NT2/D1 (cell line): ENCODE measurements around the gene USP28.

Experiments used
- SUZ12 ChIP-seq: IDR thresholded peaks from 2 replicates; pipeline ENCODE4 v1.6.1; 2011; ENCODE audit not compliant: insufficient read length, insufficient read depth; ENCODE audit errors: extremely low read depth
- YY1 ChIP-seq: IDR thresholded peaks from 2 replicates; pipeline ENCODE4 v1.6.1; 2011; ENCODE audit not compliant: insufficient read length, insufficient read depth

GRCh38 chr11:113817626-113818025, 57.7 kb downstream of the USP28 start:
- TF ChIP-seq SUZ12, result no peak
- TF ChIP-seq YY1, result no peak
